Measurements from ENCODE around the gene MBTPS1.

The MBTPS1 gene

DNA sequence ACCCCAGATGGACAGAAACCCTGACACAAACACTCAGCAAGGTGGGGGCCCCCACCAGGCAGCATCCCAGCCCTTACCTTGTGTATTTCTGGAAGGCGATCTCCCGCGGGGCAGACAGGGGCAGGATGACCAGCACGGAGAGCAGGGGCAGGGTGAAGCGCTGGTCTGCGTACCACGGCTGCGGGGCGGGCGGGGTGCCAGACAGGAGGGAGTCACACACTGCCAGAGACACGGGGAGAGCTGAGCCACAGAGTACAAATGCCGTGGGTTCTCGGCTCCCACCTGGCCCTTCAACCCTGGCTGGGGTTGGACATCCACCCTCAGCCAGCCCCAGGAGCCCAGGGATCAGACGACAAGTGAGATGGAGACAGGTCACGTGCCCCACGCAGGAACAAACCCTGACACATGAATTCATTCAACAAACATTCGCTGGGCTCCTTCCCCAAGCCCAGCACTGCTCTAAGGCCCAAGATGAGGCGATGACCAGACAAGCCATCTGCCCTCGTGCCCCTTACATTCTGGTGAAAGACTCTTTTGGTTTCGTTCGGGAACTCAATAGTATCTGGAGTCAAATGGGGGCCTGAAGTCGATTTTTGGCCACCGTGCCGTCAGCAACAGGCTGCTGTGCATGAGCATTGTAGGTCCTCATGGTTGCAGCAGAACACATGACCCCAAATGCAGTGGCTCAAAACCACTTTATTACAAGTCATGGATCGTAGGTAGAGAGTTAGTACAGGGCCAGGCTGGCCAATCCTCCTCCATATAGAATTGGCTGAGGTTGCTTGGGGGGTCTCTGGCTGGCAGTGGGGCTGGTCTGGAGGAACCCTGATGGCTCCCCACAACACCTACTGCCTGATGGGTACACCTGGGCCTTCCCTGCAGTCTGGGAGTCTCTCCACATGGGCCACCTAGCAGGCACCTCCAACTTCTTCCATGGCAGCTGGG is 83.2 kb downstream of the MBTPS1 start:
- H3K27ac Mint-ChIP-seq, result peak overlapping the region; percentile 79
- H3K27me3 Mint-ChIP-seq (ENCODE audit: low read depth, poor library complexity), result peaks cover 14% of the 10 kb centered on the region
- peaks cover 4% of the 10 kb centered on the region for H3K36me3 Mint-ChIP-seq (ENCODE audit: low read depth)
- H3K4me1 Mint-ChIP-seq, result peaks cover 23% of the 10 kb centered on the region
- DNase-seq, result no peak
- TF ChIP-seq, protein P1, sequence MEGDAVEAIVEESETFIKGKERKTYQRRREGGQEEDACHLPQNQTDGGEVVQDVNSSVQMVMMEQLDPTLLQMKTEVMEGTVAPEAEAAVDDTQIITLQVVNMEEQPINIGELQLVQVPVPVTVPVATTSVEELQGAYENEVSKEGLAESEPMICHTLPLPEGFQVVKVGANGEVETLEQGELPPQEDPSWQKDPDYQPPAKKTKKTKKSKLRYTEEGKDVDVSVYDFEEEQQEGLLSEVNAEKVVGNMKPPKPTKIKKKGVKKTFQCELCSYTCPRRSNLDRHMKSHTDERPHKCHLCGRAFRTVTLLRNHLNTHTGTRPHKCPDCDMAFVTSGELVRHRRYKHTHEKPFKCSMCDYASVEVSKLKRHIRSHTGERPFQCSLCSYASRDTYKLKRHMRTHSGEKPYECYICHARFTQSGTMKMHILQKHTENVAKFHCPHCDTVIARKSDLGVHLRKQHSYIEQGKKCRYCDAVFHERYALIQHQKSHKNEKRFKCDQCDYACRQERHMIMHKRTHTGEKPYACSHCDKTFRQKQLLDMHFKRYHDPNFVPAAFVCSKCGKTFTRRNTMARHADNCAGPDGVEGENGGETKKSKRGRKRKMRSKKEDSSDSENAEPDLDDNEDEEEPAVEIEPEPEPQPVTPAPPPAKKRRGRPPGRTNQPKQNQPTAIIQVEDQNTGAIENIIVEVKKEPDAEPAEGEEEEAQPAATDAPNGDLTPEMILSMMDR (IDR thresholded peaks at IDR 0.05), result no peak
- peaks cover 15% of the 10 kb centered on the region for H3K9me3 Mint-ChIP-seq
- no peak overlapping the region for H3K4me3 Mint-ChIP-seq

DNA sequence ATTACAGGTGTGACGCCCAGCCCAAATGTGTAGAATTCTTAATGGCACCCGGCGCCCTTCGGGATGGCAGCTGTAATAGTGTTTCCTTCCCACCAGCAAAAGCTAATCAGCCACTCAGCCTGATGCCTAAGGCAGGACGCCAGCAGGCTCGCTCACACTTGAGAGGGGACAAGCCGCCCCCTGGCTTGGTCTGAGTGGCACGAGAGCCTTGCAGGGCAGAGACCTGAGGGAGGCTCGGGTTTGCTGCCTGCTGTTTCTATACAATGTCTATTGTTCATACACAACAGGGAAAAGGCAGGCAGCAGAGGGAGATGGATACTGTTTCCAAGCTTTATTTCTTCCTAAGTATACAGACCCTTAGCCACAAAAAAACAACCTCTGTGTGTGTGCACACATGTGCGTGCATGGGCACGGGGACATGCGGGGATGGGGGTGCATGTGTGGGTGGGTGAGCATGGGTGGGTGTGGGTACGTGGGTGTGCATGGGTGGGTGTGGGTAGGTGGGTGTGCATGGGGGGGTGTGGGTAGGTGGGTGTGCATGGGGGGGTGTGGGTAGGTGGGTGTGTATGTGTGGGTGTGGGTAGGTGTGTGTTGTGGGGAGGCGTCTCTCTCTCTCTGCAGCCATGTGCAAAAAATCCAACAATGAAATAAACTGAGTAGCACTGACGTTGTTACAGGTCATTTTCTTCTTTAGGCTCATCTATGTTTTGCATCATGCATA is 84.1 kb downstream of the MBTPS1 start:
- Mint-ChIP-seq H3K4me1 (peaks cover 25% of the 10 kb centered on the region), H3K9me3 (peaks cover 15% of the 10 kb centered on the region), H3K27ac (peak overlapping the region; percentile 79), H3K36me3 (ENCODE audit: low read depth) (peaks cover 4% of the 10 kb centered on the region), H3K27me3 (ENCODE audit: low read depth, poor library complexity) (peaks cover 11% of the 10 kb centered on the region), H3K4me3 (no peak overlapping the region)
- no peak for DNase-seq
- TF ChIP-seq, protein P1 (IDR thresholded peaks at IDR 0.05), result no peak

DNA sequence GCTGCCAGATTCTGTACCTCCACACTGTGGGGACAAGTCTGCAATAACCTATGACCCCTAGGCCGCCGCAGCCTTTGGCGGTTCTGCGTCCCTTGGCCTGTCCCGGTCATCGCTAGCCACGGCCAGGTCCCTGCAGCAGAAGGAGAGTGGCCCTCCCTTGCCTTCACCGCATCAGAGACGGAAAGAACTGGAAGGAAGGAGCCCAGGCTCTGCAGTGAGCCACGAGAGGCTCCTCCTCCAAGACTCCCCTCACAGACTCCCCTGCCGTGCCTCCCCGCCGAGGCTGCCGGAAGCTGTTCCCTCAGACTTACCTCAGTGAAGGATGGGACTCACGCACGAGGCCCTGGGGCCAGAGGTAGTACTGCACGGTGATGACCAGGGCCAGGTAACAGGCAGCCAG is 85.2 kb downstream of the MBTPS1 start:
- TF ChIP-seq, protein P1 (IDR thresholded peaks at IDR 0.05), result no peak

DNA sequence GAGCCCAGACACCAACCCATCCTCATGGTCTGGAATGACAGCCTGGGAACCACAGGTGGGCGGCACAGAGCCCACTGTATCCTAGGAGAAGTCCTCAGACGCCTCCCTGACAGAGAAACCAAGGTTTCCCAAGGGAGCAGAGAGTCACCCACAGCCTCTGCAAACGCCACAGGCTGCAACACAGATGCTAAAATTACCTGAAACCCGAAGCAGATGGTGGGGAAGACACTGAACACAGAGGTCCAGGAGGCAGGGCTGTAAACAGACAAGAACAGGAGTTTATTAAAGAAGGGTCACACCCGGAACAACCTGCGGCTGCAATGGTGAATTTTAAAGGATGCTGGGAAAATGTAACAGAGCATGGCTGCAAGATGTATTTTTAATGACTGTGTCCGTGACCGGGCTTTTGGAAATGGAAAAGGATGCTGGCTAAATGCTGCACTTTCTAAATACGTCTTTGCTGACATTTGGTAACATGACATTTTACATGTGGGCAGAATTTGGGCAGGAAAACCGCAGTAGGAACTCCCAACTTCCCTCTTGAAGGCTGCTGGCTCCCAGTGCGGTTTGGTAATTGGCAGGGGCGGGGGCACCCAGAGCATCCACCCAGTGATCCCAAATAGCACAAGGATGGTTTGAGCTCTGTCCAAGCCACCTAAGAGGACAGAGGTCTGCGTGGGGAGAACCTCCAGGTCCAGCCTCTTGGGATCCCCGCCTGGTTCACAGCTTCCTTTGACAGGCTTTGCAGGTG is 87.3 kb downstream of the MBTPS1 start:
- H3K27me3 Mint-ChIP-seq (ENCODE audit: low read depth, poor library complexity), result peaks cover 8% of the 10 kb centered on the region
- H3K9me3 Mint-ChIP-seq, result no peaks in the 10 kb centered on the region
- no peaks in the 10 kb centered on the region for H3K36me3 Mint-ChIP-seq (ENCODE audit: low read depth)
- H3K4me3 Mint-ChIP-seq, result no peak overlapping the region
- no peak for DNase-seq
- H3K27ac Mint-ChIP-seq, result peak overlapping the region; percentile 74
- peaks cover 35% of the 10 kb centered on the region for H3K4me1 Mint-ChIP-seq
- TF ChIP-seq, protein P1 (IDR thresholded peaks at IDR 0.05), result no peak

More for the DNA sequence above, 85.2 kb downstream of the MBTPS1 start:
- Mint-ChIP-seq H3K4me3 (no peak overlapping the region), H3K4me1 (peaks cover 32% of the 10 kb centered on the region), H3K27ac (no peak overlapping the region), H3K27me3 (ENCODE audit: low read depth, poor library complexity) (peaks cover 11% of the 10 kb centered on the region), H3K36me3 (ENCODE audit: low read depth) (peaks cover 4% of the 10 kb centered on the region), H3K9me3 (peaks cover 15% of the 10 kb centered on the region)
- DNase-seq, result no peak

DNA sequence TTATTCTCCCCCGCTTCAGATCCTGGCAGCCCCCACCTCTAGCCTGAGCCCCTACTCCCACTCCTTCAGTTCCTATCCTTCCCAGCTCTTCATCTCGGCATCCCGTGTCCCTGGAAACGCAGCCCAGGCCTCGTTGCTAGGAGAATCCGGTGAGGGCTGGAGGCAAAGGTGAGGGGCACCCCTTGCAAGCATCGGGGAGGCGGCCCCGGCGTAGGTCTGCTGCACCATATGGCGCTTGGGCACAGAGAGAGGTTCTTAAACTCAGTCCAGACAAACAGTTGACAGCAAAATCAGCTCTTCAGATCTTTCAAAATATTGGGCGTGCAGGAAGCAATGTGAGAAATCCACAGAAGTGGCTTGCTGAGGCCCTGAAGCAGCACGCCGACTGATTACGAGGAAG is 89.1 kb downstream of the MBTPS1 start:
- Mint-ChIP-seq H3K27ac (no peak overlapping the region), H3K27me3 (ENCODE audit: low read depth, poor library complexity) (peaks cover 8% of the 10 kb centered on the region), H3K36me3 (ENCODE audit: low read depth) (no peaks in the 10 kb centered on the region)

More for the DNA sequence above, 89.1 kb downstream of the MBTPS1 start:
- Mint-ChIP-seq H3K4me3 (no peak overlapping the region), H3K9me3 (peaks cover 8% of the 10 kb centered on the region), H3K4me1 (peaks cover 43% of the 10 kb centered on the region)
- DNase-seq, result no peak
- TF ChIP-seq, protein P1 (IDR thresholded peaks at IDR 0.05), result no peak
